ENCODE data around the gene IMMP2L. TPM values are rescaled to one million over a fixed set of nuclear protein-coding genes. Genes with fewer than 3 reads are reported as not detected.

Gene IMMP2L
- total and polyA plus RNA-seq, 2 experiments from 2014 or later = 10.1 to 10.4 TPM

DNA sequence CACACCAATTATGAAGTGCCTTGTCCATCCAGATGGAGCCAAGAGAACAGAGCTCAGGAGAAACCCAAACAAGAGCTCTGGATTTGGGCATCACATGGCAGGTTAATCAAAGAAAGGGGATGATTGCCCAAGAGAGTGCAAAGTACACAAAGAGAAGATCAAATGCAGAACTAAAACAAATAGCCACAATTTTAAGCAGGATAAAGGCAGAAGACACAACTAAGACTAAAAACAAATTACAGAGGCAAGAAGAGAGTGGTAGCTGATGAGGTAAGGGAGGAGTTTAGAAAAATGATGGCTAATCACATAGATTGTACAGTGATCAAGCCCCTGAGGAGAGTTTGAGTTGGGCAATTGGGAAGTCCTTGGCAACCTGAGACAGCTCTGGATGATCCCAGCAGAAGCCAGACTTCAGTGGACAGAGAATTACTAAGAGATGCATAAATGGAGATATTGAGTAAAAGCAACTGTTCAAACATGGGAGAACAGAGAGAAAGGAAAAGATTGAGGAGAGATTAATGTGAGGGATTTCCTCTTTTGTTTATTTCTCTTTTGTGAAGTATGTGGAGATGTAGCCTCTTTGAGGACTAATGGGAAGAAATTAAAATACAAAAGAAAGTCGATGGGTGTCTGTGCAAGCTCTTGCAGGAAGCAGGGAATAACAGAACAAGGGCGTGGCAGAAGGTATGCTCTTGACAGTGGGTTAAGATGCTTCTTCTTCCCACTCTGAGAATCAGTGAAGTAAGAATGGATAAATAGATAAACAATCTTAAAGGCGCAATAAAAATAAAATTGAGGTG, 369.5 kb downstream of the IMMP2L start:
- H3F3A ChIP-seq (ENCODE audit: insufficient read depth) = peaks cover 15% of the 10 kb centered on the region
- no peak overlapping the region for H3K9ac ChIP-seq
- 91 to 92% methylated on average over 3 of the region's 3 CpGs for WGBS, 2 experiments (ENCODE audit: low coverage in 1 of 2, low lambda C conversion rate in 2 of 2, missing lambda C conversion rate in 2 of 2)
- in situ Hi-C loops (cut with MboI) = no loop called here
- DNase-seq = no peak
- H4K20me1 ChIP-seq (ENCODE audit: insufficient read depth) = no peaks in the 10 kb centered on the region
- no peak overlapping the region for H3K4me3 ChIP-seq
- H3K9me2 ChIP-seq (ENCODE audit: insufficient read depth) = no peaks in the 10 kb centered on the region
- H3K4me1 ChIP-seq (ENCODE audit: insufficient read depth) = peaks cover 9% of the 10 kb centered on the region
- H3K36me3 ChIP-seq (ENCODE audit: low read depth) = no peaks in the 10 kb centered on the region
- TF ChIP-seq EZH2phosphoT487 (IDR thresholded peaks at IDR 0.05; ENCODE audit: insufficient read depth, low read depth) = no peak
- no peak for TF ChIP-seq EZH2 (IDR thresholded peaks at IDR 0.05; ENCODE audit: insufficient read depth, poor library complexity, severe bottlenecking)
- no peak overlapping the region for H3K27ac ChIP-seq
- H3K79me2 ChIP-seq (ENCODE audit: insufficient read depth) = no peaks in the 10 kb centered on the region
- no peaks in the 10 kb centered on the region for H3K27me3 ChIP-seq (replicated peaks; ENCODE audit: insufficient read depth)
- no peak overlapping the region for H2AFZ ChIP-seq
- H3K9me3 ChIP-seq (ENCODE audit: low read depth) = no peaks in the 10 kb centered on the region
- H3K4me2 ChIP-seq (ENCODE audit: unreplicated experiment) = no peak overlapping the region

- TF ChIP-seq EZH2 (IDR thresholded peaks at IDR 0.05; ENCODE audit: insufficient read depth, poor library complexity, severe bottlenecking) (no peak), EZH2phosphoT487 (IDR thresholded peaks at IDR 0.05; ENCODE audit: insufficient read depth, low read depth) (no peak)
- no peaks in the 10 kb centered on the region for H3K9me3 ChIP-seq (ENCODE audit: low read depth)
- no peaks in the 10 kb centered on the region for H3K36me3 ChIP-seq (ENCODE audit: low read depth)
- H3K9ac ChIP-seq = no peak overlapping the region
- 86 to 100% methylated on average over 2 of the region's 2 CpGs for WGBS, 2 experiments (ENCODE audit: low coverage in 1 of 2, low lambda C conversion rate in 2 of 2, missing lambda C conversion rate in 2 of 2)
- no peak overlapping the region for H3K4me3 ChIP-seq
- in situ Hi-C loops (cut with MboI) = no loop called here
- no peak overlapping the region for H3K4me2 ChIP-seq (ENCODE audit: unreplicated experiment)
- no peaks in the 10 kb centered on the region for H3K4me1 ChIP-seq (ENCODE audit: insufficient read depth)
- no peaks in the 10 kb centered on the region for H4K20me1 ChIP-seq (ENCODE audit: insufficient read depth)
- H3F3A ChIP-seq (ENCODE audit: insufficient read depth) = no peaks in the 10 kb centered on the region
- no peaks in the 10 kb centered on the region for H3K9me2 ChIP-seq (ENCODE audit: insufficient read depth)
- no peaks in the 10 kb centered on the region for H3K27me3 ChIP-seq (replicated peaks; ENCODE audit: insufficient read depth)
- DNase-seq = no peak
- H3K27ac ChIP-seq = no peak overlapping the region
- H2AFZ ChIP-seq = no peak overlapping the region
- no peaks in the 10 kb centered on the region for H3K79me2 ChIP-seq (ENCODE audit: insufficient read depth)
Observed at GRCh38 chr7:111190804-111191203, 371.5 kb downstream of the IMMP2L start.

GRCh38 chr7:111184987-111185386, 377.3 kb downstream of the IMMP2L start:
- Histone ChIP-seq H3K9ac (no peak overlapping the region), H3K27me3 (replicated peaks; ENCODE audit: insufficient read depth) (no peaks in the 10 kb centered on the region), H3K4me2 (ENCODE audit: unreplicated experiment) (no peak overlapping the region), H3F3A (ENCODE audit: insufficient read depth) (no peaks in the 10 kb centered on the region), H3K4me1 (ENCODE audit: insufficient read depth) (no peaks in the 10 kb centered on the region), H3K79me2 (ENCODE audit: insufficient read depth) (no peaks in the 10 kb centered on the region), H3K9me2 (ENCODE audit: insufficient read depth) (no peaks in the 10 kb centered on the region), H3K36me3 (ENCODE audit: low read depth) (no peaks in the 10 kb centered on the region), H3K9me3 (ENCODE audit: low read depth) (no peaks in the 10 kb centered on the region), H3K27ac (no peak overlapping the region), H3K4me3 (no peak overlapping the region), H2AFZ (no peak overlapping the region), H4K20me1 (ENCODE audit: insufficient read depth) (no peaks in the 10 kb centered on the region)
- TF ChIP-seq EZH2 (IDR thresholded peaks at IDR 0.05; ENCODE audit: insufficient read depth, poor library complexity, severe bottlenecking) = no peak
- TF ChIP-seq EZH2phosphoT487 (IDR thresholded peaks at IDR 0.05; ENCODE audit: insufficient read depth, low read depth) = no peak
- WGBS, 2 experiments (ENCODE audit: low coverage in 1 of 2, low lambda C conversion rate in 2 of 2, missing lambda C conversion rate in 2 of 2) = 91 to 96% methylated on average over 3 of the region's 3 CpGs
- in situ Hi-C loops (cut with MboI) = no loop called here
- DNase-seq = no peak

GRCh38 chr7:111183321-111183720, 379.0 kb downstream of the IMMP2L start:
- DNase-seq = no peak
- no peaks in the 10 kb centered on the region for H3K36me3 ChIP-seq (ENCODE audit: low read depth)
- TF ChIP-seq EZH2 (IDR thresholded peaks at IDR 0.05; ENCODE audit: insufficient read depth, poor library complexity, severe bottlenecking) (no peak), EZH2phosphoT487 (IDR thresholded peaks at IDR 0.05; ENCODE audit: insufficient read depth, low read depth) (no peak)

More at GRCh38 chr7:111183321-111183720, 379.0 kb downstream of the IMMP2L start:
- no peak overlapping the region for H3K27ac ChIP-seq
- H3K4me2 ChIP-seq (ENCODE audit: unreplicated experiment) = no peak overlapping the region
- no peaks in the 10 kb centered on the region for H3K9me3 ChIP-seq (ENCODE audit: low read depth)
- in situ Hi-C loops (cut with MboI) = no loop called here
- H2AFZ ChIP-seq = no peak overlapping the region
- H4K20me1 ChIP-seq (ENCODE audit: insufficient read depth) = no peaks in the 10 kb centered on the region
- H3K9ac ChIP-seq = no peak overlapping the region
- H3K9me2 ChIP-seq (ENCODE audit: insufficient read depth) = no peaks in the 10 kb centered on the region
- no peaks in the 10 kb centered on the region for H3K27me3 ChIP-seq (replicated peaks; ENCODE audit: insufficient read depth)
- H3K4me3 ChIP-seq = no peak overlapping the region
- no peaks in the 10 kb centered on the region for H3K4me1 ChIP-seq (ENCODE audit: insufficient read depth)
- H3F3A ChIP-seq (ENCODE audit: insufficient read depth) = no peaks in the 10 kb centered on the region
- no peaks in the 10 kb centered on the region for H3K79me2 ChIP-seq (ENCODE audit: insufficient read depth)

All from GM23248 (cell line).